ENCODE measurements around the gene TUB. TPM values are rescaled to one million over a fixed set of nuclear protein-coding genes. Genes with fewer than 3 reads are reported as not detected.
A peak's percentile ranks its signal among the peaks of the same experiment; 100 is the strongest.

TUB gene
- total and polyA plus RNA-seq, 2 donors from 2014 or later, result 5.9 to 6.8 TPM

GRCh38 chr11:8127447-8127846 lies 46.4 kb downstream of the TUB start:
- no peak for TF ChIP-seq CTCF (IDR thresholded peaks at IDR 0.05; ENCODE audit: borderline replicate concordance, extremely low read depth, insufficient read depth)
- H3K4me1 ChIP-seq (ENCODE audit: control insufficient read depth in 2 of 3, insufficient read depth in 2 of 3, low read depth in 1 of 3, low read length in 3 of 3), result no peaks in the 10 kb centered on the region
- H3K27ac ChIP-seq (ENCODE audit: low read depth in 2 of 2, low read length in 2 of 2), result no peak overlapping the region
- FAIRE-seq (no peak), DNase-seq (peak in 2 of 5 donors; percentile 12 to 25)
- H3K27me3 ChIP-seq (ENCODE audit: control insufficient read depth, insufficient read depth, low read length), result no peaks in the 10 kb centered on the region
- H3K36me3 ChIP-seq (ENCODE audit: control insufficient read depth in 2 of 3, insufficient read depth in 3 of 3, low read length in 3 of 3), result no peaks in the 10 kb centered on the region
- intact Hi-C loops (cut with DNase I), result no loop called here
- H3K9me3 ChIP-seq (ENCODE audit: control insufficient read depth in 2 of 3, insufficient read depth in 1 of 3, low read length in 3 of 3), result no peaks in the 10 kb centered on the region
- H3K4me3 ChIP-seq (ENCODE audit: low read length in 3 of 3), result no peak overlapping the region
- no peak overlapping the region for H3K9ac ChIP-seq (ENCODE audit: low read length in 3 of 3)

- no peak overlapping the region for H3K4me3 ChIP-seq (ENCODE audit: low read length in 3 of 3)
- no peak overlapping the region for H3K9ac ChIP-seq (ENCODE audit: low read length in 3 of 3)
- FAIRE-seq (no peak), DNase-seq (no peak)
- no peak for TF ChIP-seq CTCF (IDR thresholded peaks at IDR 0.05; ENCODE audit: borderline replicate concordance, extremely low read depth, insufficient read depth)
- intact Hi-C loops (cut with DNase I), result no loop called here
- no peaks in the 10 kb centered on the region for H3K9me3 ChIP-seq (ENCODE audit: control insufficient read depth in 2 of 3, insufficient read depth in 1 of 3, low read length in 3 of 3)
- peaks cover 0 to 9% (median 0%) of the 10 kb centered on the region in 3 donors for H3K36me3 ChIP-seq (ENCODE audit: control insufficient read depth in 2 of 3, insufficient read depth in 3 of 3, low read length in 3 of 3)
- H3K27me3 ChIP-seq (ENCODE audit: control insufficient read depth, insufficient read depth, low read length), result no peaks in the 10 kb centered on the region
- no peaks in the 10 kb centered on the region for H3K4me1 ChIP-seq (ENCODE audit: control insufficient read depth in 2 of 3, insufficient read depth in 2 of 3, low read depth in 1 of 3, low read length in 3 of 3)
- no peak overlapping the region for H3K27ac ChIP-seq (ENCODE audit: low read depth in 2 of 2, low read length in 2 of 2)
These were observed 57.5 kb downstream of the TUB start for GRCh38 chr11:8138526-8138925.

GRCh38 chr11:8149726-8150125 lies 68.7 kb downstream of the TUB start:
- Histone ChIP-seq H3K9me3 (ENCODE audit: control insufficient read depth in 2 of 3, insufficient read depth in 1 of 3, low read length in 3 of 3) (no peaks in the 10 kb centered on the region), H3K36me3 (ENCODE audit: control insufficient read depth in 2 of 3, insufficient read depth in 3 of 3, low read length in 3 of 3) (no peaks in the 10 kb centered on the region), H3K4me3 (ENCODE audit: low read length in 3 of 3) (no peak overlapping the region), H3K27me3 (ENCODE audit: control insufficient read depth, insufficient read depth, low read length) (no peaks in the 10 kb centered on the region), H3K4me1 (ENCODE audit: control insufficient read depth in 2 of 3, insufficient read depth in 2 of 3, low read depth in 1 of 3, low read length in 3 of 3) (no peaks in the 10 kb centered on the region), H3K9ac (ENCODE audit: low read length in 3 of 3) (no peak overlapping the region), H3K27ac (ENCODE audit: low read depth in 2 of 2, low read length in 2 of 2) (no peak overlapping the region)
- FAIRE-seq (no peak), DNase-seq (no peak)
- TF ChIP-seq CTCF (IDR thresholded peaks at IDR 0.05; ENCODE audit: borderline replicate concordance, extremely low read depth, insufficient read depth), result no peak
- intact Hi-C loops (cut with DNase I), result no loop called here

Other genes starting within 250 kb of the TUB start
- gene OR10A6, start 149.9 kb upstream of the TUB start, total RNA-seq, result not detected
- not detected for gene OR10A6, start 149.9 kb upstream of the TUB start, polyA plus RNA-seq (ENCODE audit: insufficient read depth, low read depth, low replicate concordance)
- gene OR10A3, start 139.5 kb upstream of the TUB start, total RNA-seq, result not detected
- gene OR10A3, start 139.5 kb upstream of the TUB start, polyA plus RNA-seq (ENCODE audit: insufficient read depth, low read depth, low replicate concordance), result not detected
- gene NLRP10, start 115.8 kb upstream of the TUB start, total RNA-seq, result not detected
- gene NLRP10, start 115.8 kb upstream of the TUB start, polyA plus RNA-seq (ENCODE audit: insufficient read depth, low read depth, low replicate concordance), result not detected
- gene EIF3F, start 93.9 kb upstream of the TUB start, total RNA-seq, result 174 TPM
- 218 TPM for gene EIF3F, start 93.9 kb upstream of the TUB start, polyA plus RNA-seq (ENCODE audit: insufficient read depth, low read depth, low replicate concordance)
- 30.7 TPM for gene RIC3, start 87.8 kb downstream of the TUB start, total RNA-seq
- 10.5 TPM for gene RIC3, start 87.8 kb downstream of the TUB start, polyA plus RNA-seq (ENCODE audit: insufficient read depth, low read depth, low replicate concordance)
- gene LMO1, start 182.7 kb downstream of the TUB start, total RNA-seq, result not detected
- gene LMO1, start 182.7 kb downstream of the TUB start, polyA plus RNA-seq (ENCODE audit: insufficient read depth, low read depth, low replicate concordance), result 0.95 TPM

All from kidney (tissue), 14 donors.